ENCODE results near the gene ZSWIM4.

DNA sequence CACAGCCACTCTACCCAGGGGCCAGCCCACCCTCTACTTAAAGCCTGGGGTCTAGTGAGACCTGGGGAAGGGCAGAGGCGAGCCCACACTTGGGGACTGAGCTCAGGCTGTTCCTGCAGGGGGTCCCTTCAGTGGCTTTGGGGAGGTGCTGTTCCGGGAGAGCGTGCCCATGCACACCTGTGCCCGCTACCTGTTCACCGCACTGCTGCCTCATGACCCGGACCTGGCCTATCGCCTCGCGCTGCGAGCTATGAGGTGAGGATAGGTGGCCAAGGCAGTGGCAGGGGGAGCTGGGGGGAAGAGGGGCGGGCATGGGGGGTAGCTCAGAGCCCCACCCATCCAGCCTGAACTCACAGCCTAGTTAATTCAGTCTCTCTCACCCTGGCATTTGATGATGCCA is 24.0 kb downstream of the ZSWIM4 start:
- TF ChIP-seq POLR2A (IDR thresholded peaks at IDR 0.05) = no peak
- TF ChIP-seq, protein P1, sequence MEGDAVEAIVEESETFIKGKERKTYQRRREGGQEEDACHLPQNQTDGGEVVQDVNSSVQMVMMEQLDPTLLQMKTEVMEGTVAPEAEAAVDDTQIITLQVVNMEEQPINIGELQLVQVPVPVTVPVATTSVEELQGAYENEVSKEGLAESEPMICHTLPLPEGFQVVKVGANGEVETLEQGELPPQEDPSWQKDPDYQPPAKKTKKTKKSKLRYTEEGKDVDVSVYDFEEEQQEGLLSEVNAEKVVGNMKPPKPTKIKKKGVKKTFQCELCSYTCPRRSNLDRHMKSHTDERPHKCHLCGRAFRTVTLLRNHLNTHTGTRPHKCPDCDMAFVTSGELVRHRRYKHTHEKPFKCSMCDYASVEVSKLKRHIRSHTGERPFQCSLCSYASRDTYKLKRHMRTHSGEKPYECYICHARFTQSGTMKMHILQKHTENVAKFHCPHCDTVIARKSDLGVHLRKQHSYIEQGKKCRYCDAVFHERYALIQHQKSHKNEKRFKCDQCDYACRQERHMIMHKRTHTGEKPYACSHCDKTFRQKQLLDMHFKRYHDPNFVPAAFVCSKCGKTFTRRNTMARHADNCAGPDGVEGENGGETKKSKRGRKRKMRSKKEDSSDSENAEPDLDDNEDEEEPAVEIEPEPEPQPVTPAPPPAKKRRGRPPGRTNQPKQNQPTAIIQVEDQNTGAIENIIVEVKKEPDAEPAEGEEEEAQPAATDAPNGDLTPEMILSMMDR (IDR thresholded peaks at IDR 0.05) = no peak
